AG09309 (cell line): ENCODE data around the gene PURB.

ENCODE experiments used
- DNase-seq: peaks from one replicate; pipeline ENCODE4 v3.0.0-alpha.2; 2010; ENCODE audit warnings: low read depth
- H3K4me3 ChIP-seq: 2 replicates; pipeline ENCODE4 v1.5.1; 2011; ENCODE audit warnings: mild to moderate bottlenecking, low read depth, low read length, moderate library complexity; ENCODE audit not compliant: control insufficient read depth
- CTCF ChIP-seq: IDR thresholded peaks from 2 replicates; pipeline ENCODE4 v1.5.1; 2011; ENCODE audit warnings: mild to moderate bottlenecking, low read depth, low read length, inconsistent platforms; ENCODE audit not compliant: insufficient read depth, control insufficient read depth; ENCODE audit errors: missing control alignments

Gene PURB

GRCh38 chr7:44906965-44907364 lies 21.6 kb upstream of the PURB start:
- no peak for TF ChIP-seq CTCF
- H3K4me3 ChIP-seq = no peak overlapping the region
- no peak for DNase-seq

GRCh38 chr7:44905002-44905635 lies 19.8 kb upstream of the PURB start:
- no peak for DNase-seq
- no peak overlapping the region for H3K4me3 ChIP-seq
- TF ChIP-seq CTCF = no peak

GRCh38 chr7:44899443-44899842 lies 14.1 kb upstream of the PURB start:
- no peak overlapping the region for H3K4me3 ChIP-seq
- TF ChIP-seq CTCF = no peak
- no peak for DNase-seq

GRCh38 chr7:44898039-44898438 lies 12.7 kb upstream of the PURB start:
- H3K4me3 ChIP-seq = no peak overlapping the region
- TF ChIP-seq CTCF = no peak
- no peak for DNase-seq

- TF ChIP-seq CTCF = no peak
- no peak for DNase-seq
- no peak overlapping the region for H3K4me3 ChIP-seq
Observed at GRCh38 chr7:44897309-44897708, 12.0 kb upstream of the PURB start.

- no peak for TF ChIP-seq CTCF
- no peak for DNase-seq
Observed at GRCh38 chr7:44894888-44895580, 9.7 kb upstream of the PURB start.

More at GRCh38 chr7:44894888-44895580, 9.7 kb upstream of the PURB start:
- no peak overlapping the region for H3K4me3 ChIP-seq
